DMS 273 treated with DMSO at 0.1 percent for 48 hours (cell line): ENCODE data around the gene ITPRIP.

Experiments used
- DNase-seq: peaks from one replicate; lab custom pipeline; 2025; lab: John Stamatoyannopoulos, UW

The ITPRIP gene

GRCh38 chr10:104337985-104338735 is at the start of gene ITPRIP:
Gene ITPRIP, minus strand, starts transcription at chr10:104338465. Its CDS starts 22,414 bp downstream, at chr10:104316051.
- DNase-seq, result no peak

GRCh38 chr10:104387130-104387888 is 49.0 kb upstream of the ITPRIP start:
- DNase-seq, result no peak

GRCh38 chr10:104380336-104380735 is 42.1 kb upstream of the ITPRIP start:
- DNase-seq, result no peak

GRCh38 chr10:104376784-104377300 is 38.6 kb upstream of the ITPRIP start:
- DNase-seq, result no peak

GRCh38 chr10:104374591-104374990 is 36.3 kb upstream of the ITPRIP start:
- DNase-seq, result no peak

GRCh38 chr10:104371753-104372152 is 33.5 kb upstream of the ITPRIP start:
- DNase-seq, result no peak

GRCh38 chr10:104368381-104368780 is 30.1 kb upstream of the ITPRIP start:
- no peak for DNase-seq

GRCh38 chr10:104367904-104368303 is 29.6 kb upstream of the ITPRIP start:
- DNase-seq, result no peak

GRCh38 chr10:104359811-104360210 is 21.5 kb upstream of the ITPRIP start:
- DNase-seq, result no peak

GRCh38 chr10:104353325-104354048 is 15.2 kb upstream of the ITPRIP start, which contains the start of gene CFAP58:
Gene CFAP58, plus strand, starts transcription at chr10:104353833. Its CDS starts 65 bp downstream, at chr10:104353898.
- no peak for DNase-seq

GRCh38 chr10:104351919-104352318 is 13.7 kb upstream of the ITPRIP start:
- no peak for DNase-seq

- DNase-seq, result no peak
Observed at GRCh38 chr10:104351061-104351702, 12.9 kb upstream of the ITPRIP start.

GRCh38 chr10:104350127-104350635 is 11.9 kb upstream of the ITPRIP start:
- peak; percentile 6 for DNase-seq

GRCh38 chr10:104349623-104350126 is 11.4 kb upstream of the ITPRIP start:
- no peak for DNase-seq

- DNase-seq, result no peak
Observed at GRCh38 chr10:104348601-104349000, 10.3 kb upstream of the ITPRIP start.

GRCh38 chr10:104347295-104348045 is 9.2 kb upstream of the ITPRIP start:
- DNase-seq, result no peak

GRCh38 chr10:104345941-104346340 is 7.7 kb upstream of the ITPRIP start:
- DNase-seq, result no peak

- DNase-seq, result no peak
Observed at GRCh38 chr10:104345515-104345914, 7.2 kb upstream of the ITPRIP start.

GRCh38 chr10:104344219-104344618 is 6.0 kb upstream of the ITPRIP start:
- DNase-seq, result no peak

GRCh38 chr10:104342941-104343411 is 4.7 kb upstream of the ITPRIP start:
- DNase-seq, result no peak
